Nephron progenitor cell (in vitro differentiated cells): ENCODE measurements around the gene CCDC9B.

Experiments used
- DNase-seq: peaks from one replicate; pipeline ENCODE4 v3.0.0; 2021
- H3K27ac Mint-ChIP-seq: 2 replicates; pipeline ENCODE4 v1.8.0; 2021; ENCODE audit warnings: mild to moderate bottlenecking, moderate library complexity, mixed read lengths
- H3K27me3 Mint-ChIP-seq: 2 replicates; pipeline ENCODE4 v1.8.0; 2021; ENCODE audit warnings: mild to moderate bottlenecking, low read depth, mixed read lengths; ENCODE audit not compliant: poor library complexity
- H3K36me3 Mint-ChIP-seq: 2 replicates; pipeline ENCODE4 v1.8.0; 2021; ENCODE audit warnings: low read depth, mixed read lengths
- H3K4me1 Mint-ChIP-seq: 2 replicates; pipeline ENCODE4 v1.8.0; 2021; ENCODE audit warnings: mixed read lengths
- H3K4me3 Mint-ChIP-seq: 2 replicates; pipeline ENCODE4 v1.8.0; 2021; ENCODE audit warnings: mild to moderate bottlenecking, moderate library complexity, mixed read lengths
- H3K9me3 Mint-ChIP-seq: 2 replicates; pipeline ENCODE4 v1.8.0; 2021; ENCODE audit warnings: mild to moderate bottlenecking, moderate library complexity, mixed read lengths
- TF ChIP-seq, protein P1 (sequence below): fragments of 200-600 bp; sonication (generic); IDR thresholded peaks from 2 replicates; pipeline ENCODE4 v1.5.0; 2021; ENCODE audit warnings: antibody characterized with exemption

Gene CCDC9B

GRCh38 chr15:40381818-40382529, 41.2 kb upstream of the CCDC9B start:
- Mint-ChIP-seq H3K4me3 (no peak overlapping the region), H3K27ac (no peak overlapping the region), H3K36me3 (peaks cover 33% of the 10 kb centered on the region), H3K9me3 (no peaks in the 10 kb centered on the region), H3K27me3 (peaks cover 7% of the 10 kb centered on the region), H3K4me1 (peaks cover 37% of the 10 kb centered on the region)
- TF ChIP-seq, protein P1, sequence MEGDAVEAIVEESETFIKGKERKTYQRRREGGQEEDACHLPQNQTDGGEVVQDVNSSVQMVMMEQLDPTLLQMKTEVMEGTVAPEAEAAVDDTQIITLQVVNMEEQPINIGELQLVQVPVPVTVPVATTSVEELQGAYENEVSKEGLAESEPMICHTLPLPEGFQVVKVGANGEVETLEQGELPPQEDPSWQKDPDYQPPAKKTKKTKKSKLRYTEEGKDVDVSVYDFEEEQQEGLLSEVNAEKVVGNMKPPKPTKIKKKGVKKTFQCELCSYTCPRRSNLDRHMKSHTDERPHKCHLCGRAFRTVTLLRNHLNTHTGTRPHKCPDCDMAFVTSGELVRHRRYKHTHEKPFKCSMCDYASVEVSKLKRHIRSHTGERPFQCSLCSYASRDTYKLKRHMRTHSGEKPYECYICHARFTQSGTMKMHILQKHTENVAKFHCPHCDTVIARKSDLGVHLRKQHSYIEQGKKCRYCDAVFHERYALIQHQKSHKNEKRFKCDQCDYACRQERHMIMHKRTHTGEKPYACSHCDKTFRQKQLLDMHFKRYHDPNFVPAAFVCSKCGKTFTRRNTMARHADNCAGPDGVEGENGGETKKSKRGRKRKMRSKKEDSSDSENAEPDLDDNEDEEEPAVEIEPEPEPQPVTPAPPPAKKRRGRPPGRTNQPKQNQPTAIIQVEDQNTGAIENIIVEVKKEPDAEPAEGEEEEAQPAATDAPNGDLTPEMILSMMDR = no peak
- no peak for DNase-seq

DNA sequence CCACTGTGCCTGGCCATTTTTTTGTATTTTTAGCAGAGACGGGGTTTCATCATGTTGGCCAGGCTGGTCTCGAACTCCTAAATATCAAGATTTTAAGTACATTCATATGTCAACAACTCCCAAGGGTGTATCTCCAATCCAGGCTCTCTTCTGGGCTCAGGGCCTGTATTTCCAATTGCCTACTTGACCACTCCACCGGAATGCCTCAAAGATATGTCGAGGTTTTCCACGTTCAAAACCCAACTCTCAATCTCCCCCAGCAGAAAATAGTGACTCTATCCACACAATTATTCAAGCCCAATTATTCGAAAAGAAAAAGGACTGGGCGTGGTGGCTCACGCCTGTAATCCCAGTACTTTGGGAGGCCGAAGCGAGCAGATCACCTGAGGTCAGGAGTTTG, 39.9 kb upstream of the CCDC9B start:
- Mint-ChIP-seq H3K27me3 (peaks cover 7% of the 10 kb centered on the region), H3K9me3 (no peaks in the 10 kb centered on the region), H3K4me3 (no peak overlapping the region), H3K4me1 (peaks cover 38% of the 10 kb centered on the region), H3K36me3 (peaks cover 22% of the 10 kb centered on the region), H3K27ac (no peak overlapping the region)
- DNase-seq = no peak
- TF ChIP-seq, protein P1 = no peak

GRCh38 chr15:40379853-40380252, 39.1 kb upstream of the CCDC9B start:
- peaks cover 14% of the 10 kb centered on the region for H3K36me3 Mint-ChIP-seq
- peaks cover 9% of the 10 kb centered on the region for H3K27me3 Mint-ChIP-seq
- no peak for DNase-seq
- TF ChIP-seq, protein P1 = no peak
- H3K4me1 Mint-ChIP-seq = peaks cover 35% of the 10 kb centered on the region
- no peak overlapping the region for H3K27ac Mint-ChIP-seq
- H3K4me3 Mint-ChIP-seq = no peak overlapping the region
- H3K9me3 Mint-ChIP-seq = no peaks in the 10 kb centered on the region

DNA sequence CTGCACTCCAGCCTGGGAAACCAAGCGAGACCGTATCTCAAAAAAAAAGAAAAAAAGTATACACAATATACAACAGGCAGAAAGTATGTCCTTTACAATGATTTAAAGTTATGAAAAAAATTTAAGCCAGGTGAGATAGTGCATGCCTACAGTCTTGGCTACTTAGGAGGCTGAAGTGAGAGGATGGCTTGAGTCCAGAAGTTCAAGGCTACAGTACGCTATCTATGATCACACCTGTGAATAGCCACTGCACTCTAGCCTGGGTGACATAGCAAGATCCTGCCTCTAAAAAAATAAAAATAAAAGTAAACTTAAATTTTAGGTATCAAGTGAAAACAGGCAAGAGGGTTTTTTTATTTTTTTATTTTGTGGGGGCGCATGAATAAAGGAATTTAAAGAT, 38.6 kb upstream of the CCDC9B start:
- Mint-ChIP-seq H3K4me1 (peaks cover 30% of the 10 kb centered on the region), H3K4me3 (no peak overlapping the region), H3K36me3 (peaks cover 9% of the 10 kb centered on the region), H3K27me3 (peaks cover 9% of the 10 kb centered on the region), H3K27ac (no peak overlapping the region), H3K9me3 (no peaks in the 10 kb centered on the region)
- DNase-seq = no peak
- TF ChIP-seq, protein P1 = no peak

GRCh38 chr15:40377606-40378005, 36.9 kb upstream of the CCDC9B start:
- Mint-ChIP-seq H3K36me3 (no peaks in the 10 kb centered on the region), H3K4me1 (peaks cover 15% of the 10 kb centered on the region), H3K27me3 (peaks cover 9% of the 10 kb centered on the region), H3K4me3 (no peak overlapping the region), H3K9me3 (no peaks in the 10 kb centered on the region), H3K27ac (no peak overlapping the region)
- no peak for DNase-seq
- TF ChIP-seq, protein P1 = no peak

DNA sequence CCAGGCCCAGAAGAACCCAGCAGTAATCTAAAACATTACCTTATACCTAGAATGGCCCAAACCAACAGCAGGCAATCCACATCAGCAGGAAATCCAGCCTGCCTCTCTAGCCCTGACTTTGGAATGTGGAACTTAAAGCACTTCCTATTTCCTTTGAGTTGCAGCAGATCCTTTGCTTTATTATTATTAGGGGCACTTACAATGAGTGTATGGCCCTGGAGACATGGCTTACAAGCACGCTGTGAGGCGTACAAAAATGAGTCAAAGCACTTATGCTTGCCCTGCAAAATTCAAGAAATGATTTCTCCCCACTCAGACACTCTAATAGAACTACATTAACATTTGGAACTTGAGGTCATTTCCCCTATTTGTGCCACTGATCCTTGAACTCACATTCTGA, 32.2 kb upstream of the CCDC9B start:
- H3K4me3 Mint-ChIP-seq = no peak overlapping the region
- TF ChIP-seq, protein P1 = no peak
- no peak for DNase-seq
- H3K27ac Mint-ChIP-seq = no peak overlapping the region
- peaks cover 34% of the 10 kb centered on the region for H3K27me3 Mint-ChIP-seq
- H3K9me3 Mint-ChIP-seq = no peaks in the 10 kb centered on the region
- no peaks in the 10 kb centered on the region for H3K36me3 Mint-ChIP-seq
- H3K4me1 Mint-ChIP-seq = peaks cover 8% of the 10 kb centered on the region
